ENCODE results near the gene LSAMP.

The LSAMP gene

DNA sequence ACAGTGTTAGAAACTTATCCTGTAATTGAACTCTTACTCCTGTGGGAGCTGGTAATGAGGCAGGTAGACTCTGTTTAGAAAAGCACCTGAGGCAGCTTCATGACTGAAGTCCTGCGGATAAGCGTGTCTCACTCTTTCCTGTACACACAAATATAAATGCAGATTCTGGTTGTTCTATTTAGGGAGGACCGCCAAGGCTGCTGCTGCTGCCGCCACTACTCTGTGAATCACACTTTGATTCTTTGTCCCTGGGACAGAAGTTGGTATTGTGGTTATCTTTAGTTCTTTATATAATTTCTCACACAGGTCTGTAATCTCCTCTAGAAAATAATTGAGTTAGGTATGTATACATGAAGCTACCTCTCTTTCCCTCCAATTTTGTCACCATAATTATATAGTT lies 3.6 kb downstream of the LSAMP start:
- in situ Hi-C loops (cut with HindIII; ENCODE audit: low pct_ligation_motif_present, low pct_unique_long_range_greater_than_20kb, low sequenced_read_pairs), result no loop called here
- DNase-seq, result no peak

DNA sequence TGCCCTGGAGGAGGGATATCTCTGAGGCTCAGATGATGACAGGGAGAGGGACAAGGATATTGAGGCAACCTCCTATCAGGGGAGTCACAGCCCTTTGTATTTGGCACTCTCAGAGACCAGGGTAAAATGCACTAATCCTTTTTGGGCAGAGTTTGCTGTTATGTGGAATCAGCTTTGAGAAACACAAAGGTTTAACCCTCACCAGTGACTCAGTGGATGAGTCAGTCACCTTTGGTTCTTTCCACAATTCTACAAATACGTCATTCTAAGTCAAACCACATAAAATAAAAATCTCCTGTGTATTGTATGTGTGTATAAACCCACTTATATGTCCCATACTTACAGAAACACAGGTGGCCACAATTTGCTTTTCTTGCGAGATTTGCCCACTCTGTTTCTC lies 5.1 kb downstream of the LSAMP start:
- DNase-seq, result peak; percentile 53
- in situ Hi-C loops (cut with HindIII; ENCODE audit: low pct_ligation_motif_present, low pct_unique_long_range_greater_than_20kb, low sequenced_read_pairs), result no loop called here

DNA sequence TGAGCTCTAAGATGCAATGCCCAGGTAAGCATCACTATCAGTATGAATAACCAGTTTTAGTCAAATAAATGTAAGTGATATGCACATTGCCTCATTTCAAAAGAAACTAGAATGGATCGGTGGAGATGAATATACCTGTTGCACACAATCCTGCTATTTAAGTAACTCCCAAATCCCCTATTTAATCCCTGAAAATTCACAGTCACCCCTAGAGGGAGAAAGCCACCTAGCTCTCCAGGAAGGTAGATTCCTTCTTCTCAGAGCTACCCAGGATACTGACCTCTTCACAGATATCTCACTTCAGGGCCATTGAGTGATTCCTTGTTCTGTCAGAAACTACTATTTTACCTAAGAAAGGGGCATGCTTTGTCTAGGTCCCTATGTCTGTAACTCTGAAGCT lies 11.7 kb downstream of the LSAMP start:
- no peak for DNase-seq
- in situ Hi-C loops (cut with HindIII; ENCODE audit: low pct_ligation_motif_present, low pct_unique_long_range_greater_than_20kb, low sequenced_read_pairs), result no loop called here

DNA sequence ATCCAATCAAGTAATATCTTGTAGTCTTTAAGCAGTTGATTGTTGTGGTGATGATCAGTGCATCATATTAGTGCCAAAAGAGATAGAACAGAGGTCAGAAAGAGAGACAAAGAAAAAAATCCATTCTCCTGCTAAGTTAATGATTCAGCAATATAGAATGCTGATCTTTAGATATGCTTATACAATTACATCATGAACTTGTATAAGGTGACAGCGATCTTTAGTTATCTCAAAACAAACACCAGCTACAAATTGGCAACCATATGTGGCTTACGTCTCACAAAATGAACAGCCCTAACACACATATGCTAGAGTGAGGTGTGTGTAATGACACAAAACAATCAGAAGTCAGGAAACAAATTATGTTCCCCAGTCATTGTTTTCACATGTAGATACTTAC lies 12.5 kb downstream of the LSAMP start:
- DNase-seq, result no peak
- in situ Hi-C loops (cut with HindIII; ENCODE audit: low pct_ligation_motif_present, low pct_unique_long_range_greater_than_20kb, low sequenced_read_pairs), result no loop called here

- no peak for DNase-seq
- in situ Hi-C loops (cut with HindIII; ENCODE audit: low pct_ligation_motif_present, low pct_unique_long_range_greater_than_20kb, low sequenced_read_pairs), result no loop called here
Measured at GRCh38 chr3:116429479-116430269, 15.6 kb downstream of the LSAMP start.

DNA sequence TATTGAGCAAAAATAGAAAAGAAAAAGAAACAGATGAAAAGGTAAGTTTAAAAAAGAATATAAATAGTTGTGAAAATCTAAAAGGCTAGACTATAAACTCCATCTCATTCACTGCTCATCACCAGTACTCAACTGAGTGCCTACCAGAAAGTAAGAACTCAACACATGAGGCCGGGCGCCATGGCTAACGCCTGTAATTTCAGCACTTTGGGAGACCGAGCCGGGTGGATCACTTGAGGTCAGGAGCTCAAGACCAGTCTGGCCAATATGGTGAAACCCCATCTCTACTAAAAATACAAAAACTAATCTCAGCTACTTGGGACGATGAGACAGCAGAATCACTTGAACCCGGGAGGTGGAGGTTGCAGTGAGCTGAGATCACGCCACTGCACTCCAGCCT lies 19.3 kb downstream of the LSAMP start:
- in situ Hi-C loops (cut with HindIII; ENCODE audit: low pct_ligation_motif_present, low pct_unique_long_range_greater_than_20kb, low sequenced_read_pairs), result no loop called here

GRCh38 chr3:116425126-116425525 lies 20.2 kb downstream of the LSAMP start:
- DNase-seq, result no peak
- in situ Hi-C loops (cut with HindIII; ENCODE audit: low pct_ligation_motif_present, low pct_unique_long_range_greater_than_20kb, low sequenced_read_pairs), result no loop called here

More for the DNA sequence above, 19.3 kb downstream of the LSAMP start:
- no peak for DNase-seq

- in situ Hi-C loops (cut with HindIII; ENCODE audit: low pct_ligation_motif_present, low pct_unique_long_range_greater_than_20kb, low sequenced_read_pairs), result no loop called here
Measured at GRCh38 chr3:116423945-116424344, 21.3 kb downstream of the LSAMP start.

DNA sequence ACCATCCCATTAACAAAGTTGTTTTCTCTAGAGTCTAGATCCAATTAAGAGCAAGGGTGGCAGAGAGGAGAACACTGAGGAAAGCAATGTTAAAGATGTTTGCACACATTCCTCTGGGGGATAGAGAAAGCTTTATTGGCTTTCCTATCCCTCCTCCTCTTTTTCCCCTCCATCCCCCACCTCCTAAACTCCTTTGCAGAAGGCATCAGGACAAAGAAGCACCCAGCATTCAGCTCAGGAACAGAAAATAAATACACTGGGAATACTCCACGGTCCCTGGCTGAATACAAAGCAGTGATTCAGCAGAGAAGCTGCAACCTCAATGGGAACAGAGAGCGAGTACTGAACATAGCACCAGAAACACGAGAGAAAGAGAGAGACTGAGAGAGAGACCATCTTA lies 21.9 kb downstream of the LSAMP start:
- in situ Hi-C loops (cut with HindIII; ENCODE audit: low pct_ligation_motif_present, low pct_unique_long_range_greater_than_20kb, low sequenced_read_pairs), result no loop called here
- DNase-seq, result no peak

More at GRCh38 chr3:116423945-116424344, 21.3 kb downstream of the LSAMP start:
- no peak for DNase-seq

DNA sequence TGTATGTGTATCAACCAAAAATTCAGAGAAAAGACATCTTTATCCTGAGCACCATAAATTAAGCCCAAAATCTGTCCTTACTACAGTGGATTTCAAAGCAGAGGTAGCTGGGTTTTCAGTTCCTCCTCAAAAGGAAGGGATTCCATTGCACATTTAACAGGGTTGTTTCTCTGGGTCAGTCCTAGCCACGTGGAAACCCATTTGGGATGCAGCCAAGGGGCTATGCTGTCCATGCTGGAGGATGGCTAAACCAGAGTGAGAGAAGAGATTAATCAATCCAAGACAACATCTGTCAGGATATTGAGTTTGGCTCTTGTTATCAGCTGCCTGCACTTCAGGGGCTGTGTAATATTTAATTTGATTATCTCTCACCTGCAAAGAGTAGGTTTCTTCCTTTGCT lies 28.1 kb downstream of the LSAMP start:
- in situ Hi-C loops (cut with HindIII; ENCODE audit: low pct_ligation_motif_present, low pct_unique_long_range_greater_than_20kb, low sequenced_read_pairs), result no loop called here
- no peak for DNase-seq

DNA sequence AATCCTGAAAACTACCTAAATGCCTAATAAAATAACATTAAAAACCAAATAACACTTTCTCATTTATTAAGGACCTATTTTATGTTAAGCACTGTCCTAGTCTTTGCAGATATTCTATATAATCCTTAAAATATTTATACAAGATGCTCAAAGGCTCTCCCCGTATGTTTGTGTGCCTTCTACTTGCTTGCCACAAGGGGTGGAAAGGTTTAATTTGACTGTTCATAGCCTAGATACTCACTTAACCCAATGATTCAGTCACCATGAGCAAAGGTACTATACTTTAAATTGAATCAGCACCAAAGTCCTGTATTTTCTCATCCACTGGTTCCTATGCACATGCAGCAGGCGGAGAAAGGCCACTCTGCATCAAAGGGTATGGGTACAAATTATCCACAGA lies 32.0 kb downstream of the LSAMP start:
- no peak for DNase-seq
- in situ Hi-C loops (cut with HindIII; ENCODE audit: low pct_ligation_motif_present, low pct_unique_long_range_greater_than_20kb, low sequenced_read_pairs), result no loop called here

GRCh38 chr3:116408473-116408872 lies 36.8 kb downstream of the LSAMP start:
- DNase-seq, result no peak
- in situ Hi-C loops (cut with HindIII; ENCODE audit: low pct_ligation_motif_present, low pct_unique_long_range_greater_than_20kb, low sequenced_read_pairs), result no loop called here

GRCh38 chr3:116405231-116405630 lies 40.1 kb downstream of the LSAMP start:
- DNase-seq, result no peak
- in situ Hi-C loops (cut with HindIII; ENCODE audit: low pct_ligation_motif_present, low pct_unique_long_range_greater_than_20kb, low sequenced_read_pairs), result no loop called here

DNA sequence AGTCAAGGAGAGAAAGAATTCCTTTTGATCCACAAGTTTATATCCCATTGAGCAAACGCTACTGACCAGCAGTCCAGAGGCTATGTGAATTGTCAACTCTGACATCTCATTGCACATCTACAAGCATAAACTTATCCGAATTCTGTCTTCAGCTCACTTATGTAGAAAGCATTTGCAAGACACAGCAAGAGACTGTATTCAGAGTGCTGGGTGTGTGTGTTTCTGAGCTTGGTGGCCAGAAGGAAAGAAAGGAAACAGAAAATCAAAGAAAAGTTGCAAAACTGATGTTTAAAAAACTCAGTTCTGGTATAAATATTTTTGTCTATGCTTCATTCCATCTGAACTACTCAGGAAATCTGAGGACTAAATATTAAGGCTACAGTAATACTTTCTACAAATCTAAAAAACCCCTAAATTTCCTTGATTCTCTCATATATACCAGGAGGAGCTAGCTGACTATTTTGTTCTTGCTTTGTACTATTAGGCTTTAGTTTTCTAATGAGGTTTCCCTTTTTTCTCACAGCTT lies 45.5 kb downstream of the LSAMP start:
- DNase-seq, result no peak
- in situ Hi-C loops (cut with HindIII; ENCODE audit: low pct_ligation_motif_present, low pct_unique_long_range_greater_than_20kb, low sequenced_read_pairs), result no loop called here

DNA sequence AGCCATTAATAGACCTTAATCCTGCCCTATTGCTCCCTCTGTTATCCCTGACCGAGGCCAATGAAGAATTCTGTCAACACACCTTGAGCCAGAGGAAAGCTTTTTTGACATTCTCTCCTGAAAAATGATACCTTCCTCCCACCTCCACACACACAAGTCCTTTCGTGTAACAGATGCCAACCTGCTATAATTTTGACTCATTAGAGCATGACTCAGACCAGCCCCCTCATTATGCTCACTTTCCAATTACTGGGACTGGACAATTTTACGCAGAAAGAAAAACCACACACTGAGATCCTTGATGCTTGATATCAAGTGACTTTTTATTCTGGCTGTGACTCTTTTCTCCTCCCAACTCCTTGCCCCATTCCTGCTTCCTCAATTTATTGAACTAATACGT lies 50.9 kb downstream of the LSAMP start:
- in situ Hi-C loops (cut with HindIII; ENCODE audit: low pct_ligation_motif_present, low pct_unique_long_range_greater_than_20kb, low sequenced_read_pairs), result no loop called here
- no peak for DNase-seq

- DNase-seq, result no peak
Measured at GRCh38 chr3:116393199-116393598, 52.1 kb downstream of the LSAMP start.

DNA sequence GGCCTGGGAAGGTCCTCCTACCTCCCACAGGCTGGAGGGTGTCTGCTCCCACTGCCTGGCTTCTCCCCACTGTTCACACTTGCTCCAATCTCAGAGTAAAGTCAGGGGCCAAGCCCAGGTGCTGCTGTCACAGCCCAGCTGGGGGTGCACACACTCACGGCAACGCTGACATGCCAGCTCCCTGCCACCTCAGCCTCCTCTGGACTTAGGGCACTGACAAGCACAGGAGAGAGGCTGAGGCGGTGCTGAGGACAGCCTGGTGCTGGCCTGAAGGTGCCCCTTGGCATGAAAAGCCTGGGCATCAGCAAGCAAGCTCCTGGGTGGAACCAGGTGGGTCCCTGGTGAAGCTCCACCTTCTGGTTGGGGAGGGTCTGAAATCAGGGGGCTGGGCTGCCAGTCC lies 53.0 kb downstream of the LSAMP start:
- in situ Hi-C loops (cut with HindIII; ENCODE audit: low pct_ligation_motif_present, low pct_unique_long_range_greater_than_20kb, low sequenced_read_pairs), result no loop called here

More at GRCh38 chr3:116393199-116393598, 52.1 kb downstream of the LSAMP start:
- in situ Hi-C loops (cut with HindIII; ENCODE audit: low pct_ligation_motif_present, low pct_unique_long_range_greater_than_20kb, low sequenced_read_pairs), result no loop called here

DNA sequence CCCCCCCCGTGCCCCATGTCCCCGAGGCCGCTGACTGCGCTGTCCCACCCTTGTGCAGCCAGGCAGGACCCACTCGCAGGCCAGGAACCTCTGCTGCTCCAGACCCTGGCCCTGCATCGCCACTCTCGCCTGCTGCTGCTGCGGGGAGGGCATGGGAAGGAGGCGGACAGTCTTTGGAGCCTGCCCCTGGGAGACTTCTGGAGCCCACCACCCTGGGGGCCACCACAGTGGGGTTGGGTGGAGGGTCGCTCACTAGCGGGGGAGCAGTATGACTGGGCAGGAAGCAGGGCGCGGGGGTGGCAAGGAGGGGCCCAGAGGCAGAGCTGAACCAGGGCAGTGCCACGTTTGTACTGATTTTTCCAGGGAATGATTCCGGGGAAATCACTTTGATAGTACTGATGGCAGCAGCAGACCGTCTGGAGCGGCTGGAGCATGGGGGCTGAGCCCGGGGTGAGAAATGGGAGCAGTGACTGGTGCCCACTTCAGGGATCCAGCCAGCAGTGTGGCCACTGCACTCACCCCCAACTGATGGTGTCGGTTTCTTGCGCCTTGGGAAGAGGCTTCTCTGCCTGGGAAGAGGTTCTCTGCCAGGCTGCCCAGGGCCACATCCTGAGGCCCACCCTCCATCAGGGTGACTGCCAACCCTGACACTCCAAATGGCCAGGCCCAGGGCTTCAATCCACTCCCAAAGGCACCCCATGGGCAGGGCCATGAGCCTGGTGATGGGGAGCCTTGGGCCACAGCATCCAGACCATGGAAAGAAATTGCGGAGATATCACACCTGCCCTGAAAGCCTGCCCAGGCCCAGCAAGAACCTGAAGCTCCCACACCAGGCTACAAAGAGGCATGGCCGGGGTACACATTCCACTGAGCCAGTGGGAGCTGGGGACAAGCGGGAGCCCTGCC lies 53.7 kb downstream of the LSAMP start:
- in situ Hi-C loops (cut with HindIII; ENCODE audit: low pct_ligation_motif_present, low pct_unique_long_range_greater_than_20kb, low sequenced_read_pairs), result no loop called here
- DNase-seq, result no peak

More for the DNA sequence above, 53.0 kb downstream of the LSAMP start:
- no peak for DNase-seq

DNA sequence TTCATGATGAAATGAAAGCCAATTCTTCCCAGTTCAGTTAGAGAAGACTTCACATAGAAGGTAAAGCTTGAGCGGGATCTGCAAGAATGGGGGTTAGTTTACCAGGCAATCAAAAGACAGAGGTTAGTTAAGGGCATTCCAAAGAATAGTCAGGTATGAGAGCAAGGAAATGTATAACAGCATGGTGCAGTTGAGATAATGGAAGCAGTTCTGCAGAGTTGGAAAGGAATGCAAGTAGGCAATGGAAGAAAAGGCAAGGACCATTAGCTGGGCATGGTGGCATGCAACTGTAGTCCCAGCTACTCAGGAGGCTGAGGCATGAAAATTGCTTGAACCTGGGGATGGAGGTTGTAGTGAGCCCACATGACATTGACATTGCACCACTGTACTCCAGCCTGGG lies 55.0 kb downstream of the LSAMP start:
- in situ Hi-C loops (cut with HindIII; ENCODE audit: low pct_ligation_motif_present, low pct_unique_long_range_greater_than_20kb, low sequenced_read_pairs), result no loop called here
- DNase-seq, result no peak

All from ACHN (cell line).